BLaER1 (cell line): ENCODE measurements around the gene GMPR2.

Experiments
- H3K27ac ChIP-seq: shearing (Covaris generic); formaldehyde crosslinking; 2 replicates; pipeline ENCODE4 v1.8.1; 2022
- H3K27me3 ChIP-seq: shearing (Covaris generic); formaldehyde crosslinking; 2 replicates; pipeline ENCODE4 v1.8.1; 2022
- H3K36me3 ChIP-seq: shearing (Covaris generic); formaldehyde crosslinking; 2 replicates; pipeline ENCODE4 v1.8.1; 2022
- H3K4me1 ChIP-seq: shearing (Covaris generic); formaldehyde crosslinking; 2 replicates; pipeline ENCODE4 v1.8.1; 2022
- H3K4me2 ChIP-seq: shearing (Covaris generic); formaldehyde crosslinking; 2 replicates; pipeline ENCODE4 v1.8.1; 2022
- H3K4me3 ChIP-seq: shearing (Covaris generic); formaldehyde crosslinking; 2 replicates; pipeline ENCODE4 v1.8.1; 2022
- H3K9ac ChIP-seq: shearing (Covaris generic); formaldehyde crosslinking; 2 replicates; pipeline ENCODE4 v1.8.1; 2022
- H3K9me3 ChIP-seq: shearing (Covaris generic); formaldehyde crosslinking; 2 replicates; pipeline ENCODE4 v1.8.1; 2022
- H4K20me1 ChIP-seq: shearing (Covaris generic); formaldehyde crosslinking; 2 replicates; pipeline ENCODE4 v1.8.1; 2022
- Cebpa-rat ChIP-seq: shearing (Covaris generic); IDR thresholded peaks from 2 replicates; pipeline ENCODE4 v1.8.1; 2022

The GMPR2 gene

DNA sequence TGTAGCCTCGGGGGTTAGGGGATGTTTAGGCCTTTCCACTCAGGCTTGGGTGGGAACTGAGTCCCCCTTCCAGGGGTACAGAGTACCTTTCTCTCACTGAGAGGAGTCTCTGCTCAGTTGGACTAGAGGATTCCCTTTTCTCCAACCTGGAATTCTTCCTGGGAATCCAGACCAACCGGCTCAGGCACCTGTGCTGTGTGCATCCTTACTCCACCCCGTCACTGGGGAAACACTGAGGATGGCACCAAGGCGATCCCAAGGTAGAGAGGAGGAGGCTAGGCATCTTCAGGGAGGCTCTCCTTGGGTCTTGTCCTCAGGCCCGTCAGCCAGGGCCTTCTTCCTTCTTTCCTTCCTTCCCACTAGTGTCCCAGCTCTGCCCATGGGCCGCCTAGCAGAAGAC is 31.1 kb downstream of the GMPR2 start:
- Histone ChIP-seq H3K9ac (no peak overlapping the region), H3K36me3 (peaks cover 32% of the 10 kb centered on the region), H3K27ac (no peak overlapping the region), H3K4me1 (peaks cover 7% of the 10 kb centered on the region; the same call in 1 of the 2 replicates), H3K27me3 (no peaks in the 10 kb centered on the region), H3K4me3 (no peak overlapping the region), H3K4me2 (no peak overlapping the region), H3K9me3 (no peaks in the 10 kb centered on the region), H4K20me1 (no peaks in the 10 kb centered on the region)
- TF ChIP-seq Cebpa-rat, result no peak

DNA sequence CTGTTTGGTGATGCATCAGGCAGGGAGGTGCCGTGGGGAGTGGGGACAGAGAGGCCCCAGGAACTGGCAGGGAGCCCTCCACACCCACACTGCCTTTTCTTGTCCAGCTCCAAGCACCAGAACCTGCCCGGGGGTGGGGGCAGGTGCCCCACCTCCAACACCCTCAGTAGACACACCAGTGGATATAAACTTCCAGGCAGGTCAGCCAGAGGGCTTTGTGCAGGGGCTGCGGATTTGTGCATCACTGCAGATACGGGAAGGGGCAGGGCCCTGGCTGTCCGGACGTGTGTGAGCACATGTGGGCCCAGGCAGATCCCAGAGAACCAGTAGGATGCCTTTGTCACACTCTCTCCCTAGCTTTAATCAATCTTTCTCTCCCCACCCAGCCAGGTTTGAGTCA is 31.6 kb downstream of the GMPR2 start:
- Histone ChIP-seq H3K4me1 (peaks cover 7% of the 10 kb centered on the region; the same call in 1 of the 2 replicates), H3K36me3 (peaks cover 35% of the 10 kb centered on the region), H3K27me3 (no peaks in the 10 kb centered on the region), H3K9ac (no peak overlapping the region), H3K4me2 (no peak overlapping the region), H3K9me3 (no peaks in the 10 kb centered on the region), H3K27ac (no peak overlapping the region), H4K20me1 (no peaks in the 10 kb centered on the region), H3K4me3 (no peak overlapping the region)
- no peak for TF ChIP-seq Cebpa-rat

DNA sequence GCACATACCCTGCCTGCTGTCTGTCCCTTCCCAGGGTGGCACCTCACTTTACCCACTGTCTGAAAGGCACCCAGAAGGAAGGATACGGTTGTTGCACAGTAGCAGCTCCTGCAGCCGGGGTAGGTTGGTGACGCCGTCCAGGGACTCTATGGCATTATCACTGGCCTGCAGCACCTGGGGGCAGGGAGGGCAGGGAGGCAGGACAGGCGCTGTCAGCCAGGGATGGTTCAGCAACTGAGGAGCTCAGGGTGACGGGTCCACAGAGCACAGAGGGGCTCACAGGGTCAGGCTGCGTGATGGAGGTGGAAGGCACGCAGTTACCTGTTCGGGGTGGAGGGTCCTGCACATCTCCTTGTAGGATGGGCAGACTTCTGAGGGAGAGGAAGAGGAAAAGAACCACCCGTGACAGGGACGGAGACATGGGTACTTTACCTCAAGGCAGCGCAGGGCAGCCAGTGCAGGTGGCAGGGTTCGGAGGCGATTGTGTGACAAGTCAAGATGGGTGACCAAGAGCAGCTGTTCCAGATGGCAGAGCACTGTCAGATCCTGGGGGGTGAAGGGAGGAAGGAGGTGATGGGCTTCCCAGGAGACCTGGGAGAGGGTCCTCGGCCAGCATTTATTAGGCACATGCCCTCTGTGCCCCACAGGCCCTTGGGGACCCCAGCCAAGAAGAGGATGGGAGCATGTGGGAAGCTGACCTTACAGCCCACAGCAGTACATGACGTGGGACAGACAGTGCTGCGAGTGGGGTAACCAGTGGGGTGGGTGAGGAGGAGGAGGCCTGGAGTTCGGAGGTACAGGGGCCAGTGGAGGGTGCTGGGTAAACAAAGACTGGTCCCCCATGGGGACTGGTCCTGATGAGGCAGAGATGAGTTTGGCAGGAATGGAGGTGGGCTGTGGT is 33.9 kb downstream of the GMPR2 start:
- no peaks in the 10 kb centered on the region for H3K9me3 ChIP-seq
- no peak overlapping the region for H3K27ac ChIP-seq
- H3K27me3 ChIP-seq, result no peaks in the 10 kb centered on the region
- TF ChIP-seq Cebpa-rat, result no peak
- H3K36me3 ChIP-seq, result peaks cover 43% of the 10 kb centered on the region
- no peaks in the 10 kb centered on the region for H4K20me1 ChIP-seq
- peaks cover 12% of the 10 kb centered on the region for H3K4me1 ChIP-seq
- H3K4me2 ChIP-seq, result peak overlapping the region; percentile 38
- no peak overlapping the region; the same call in 1 of the 2 replicates for H3K9ac ChIP-seq
- no peak overlapping the region for H3K4me3 ChIP-seq

DNA sequence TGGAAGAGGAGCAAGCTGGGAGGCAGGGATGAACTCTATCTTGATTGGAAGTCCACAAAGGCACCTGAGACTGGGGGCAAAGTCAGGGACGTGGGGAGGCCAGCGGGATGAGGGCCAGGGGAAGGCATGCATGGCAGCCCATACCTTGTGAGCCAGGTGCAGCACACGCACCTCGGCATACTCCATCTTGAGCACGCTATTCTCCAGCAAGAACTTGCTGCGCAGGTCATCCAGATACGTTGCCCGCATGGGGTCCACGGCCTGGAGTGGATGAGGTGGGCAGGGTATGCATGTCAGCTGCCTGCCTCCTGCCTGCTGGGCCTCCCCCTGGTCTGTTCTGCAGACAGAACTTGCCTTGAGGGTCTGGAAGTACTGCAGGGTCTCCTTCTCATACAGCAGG is 34.8 kb downstream of the GMPR2 start:
- Histone ChIP-seq H3K27ac (no peak overlapping the region), H3K4me1 (peaks cover 22% of the 10 kb centered on the region), H3K9me3 (no peaks in the 10 kb centered on the region), H3K27me3 (no peaks in the 10 kb centered on the region), H3K36me3 (peaks cover 43% of the 10 kb centered on the region), H3K9ac (no peak overlapping the region), H3K4me3 (no peak overlapping the region), H3K4me2 (no peak overlapping the region), H4K20me1 (no peaks in the 10 kb centered on the region)
- no peak for TF ChIP-seq Cebpa-rat

DNA sequence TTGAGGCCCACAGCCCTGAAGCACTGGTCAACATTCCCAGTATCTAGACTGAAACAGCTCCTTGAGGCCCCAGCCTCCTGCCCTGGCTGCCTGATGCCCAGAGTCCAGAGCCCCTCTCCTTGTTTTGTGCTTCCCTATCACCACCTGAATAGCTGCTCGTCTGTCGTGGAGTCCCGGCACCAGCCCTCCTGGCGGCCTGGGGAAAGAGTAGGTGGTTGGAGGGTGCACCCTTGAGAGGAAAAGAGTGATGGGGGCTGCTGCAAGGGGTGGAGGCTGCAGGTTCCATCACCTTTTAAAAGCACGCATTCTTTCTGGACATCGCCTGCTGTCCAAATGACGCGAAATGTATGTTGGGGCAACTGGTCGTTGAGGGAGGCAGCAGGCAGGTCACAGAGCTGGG is 35.5 kb downstream of the GMPR2 start:
- peaks cover 23% of the 10 kb centered on the region for H3K4me1 ChIP-seq
- no peak overlapping the region for H3K4me3 ChIP-seq
- no peaks in the 10 kb centered on the region for H4K20me1 ChIP-seq
- H3K9ac ChIP-seq, result no peak overlapping the region
- no peaks in the 10 kb centered on the region for H3K27me3 ChIP-seq
- TF ChIP-seq Cebpa-rat, result no peak
- H3K36me3 ChIP-seq, result peaks cover 43% of the 10 kb centered on the region
- H3K4me2 ChIP-seq, result no peak overlapping the region
- H3K9me3 ChIP-seq, result no peaks in the 10 kb centered on the region
- no peak overlapping the region for H3K27ac ChIP-seq

DNA sequence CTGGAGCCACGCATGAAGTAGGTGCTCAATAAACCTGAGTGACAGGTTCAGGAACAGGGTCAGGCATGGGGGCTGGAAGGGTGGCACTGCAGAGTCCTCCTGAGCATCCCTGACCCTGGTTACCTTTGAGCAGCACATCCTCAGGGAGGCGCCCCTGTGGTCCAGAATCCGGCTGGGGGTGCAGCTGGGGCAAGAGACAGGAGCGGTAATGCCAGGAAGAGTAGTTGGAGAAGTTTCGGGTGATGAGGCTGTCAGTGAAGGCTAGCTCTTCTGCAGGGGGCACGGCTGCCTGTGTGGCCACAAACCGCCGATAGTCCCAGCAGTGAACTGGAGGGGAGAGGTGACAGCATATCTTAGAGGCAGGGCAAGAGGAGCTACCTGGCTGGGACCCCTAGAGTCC is 36.6 kb downstream of the GMPR2 start:
- no peak for TF ChIP-seq Cebpa-rat
- Histone ChIP-seq H3K27ac (no peak overlapping the region), H3K27me3 (no peaks in the 10 kb centered on the region), H4K20me1 (no peaks in the 10 kb centered on the region), H3K9ac (no peak overlapping the region), H3K4me3 (no peak overlapping the region), H3K9me3 (no peaks in the 10 kb centered on the region), H3K4me2 (no peak overlapping the region), H3K4me1 (peaks cover 23% of the 10 kb centered on the region), H3K36me3 (peaks cover 43% of the 10 kb centered on the region)

DNA sequence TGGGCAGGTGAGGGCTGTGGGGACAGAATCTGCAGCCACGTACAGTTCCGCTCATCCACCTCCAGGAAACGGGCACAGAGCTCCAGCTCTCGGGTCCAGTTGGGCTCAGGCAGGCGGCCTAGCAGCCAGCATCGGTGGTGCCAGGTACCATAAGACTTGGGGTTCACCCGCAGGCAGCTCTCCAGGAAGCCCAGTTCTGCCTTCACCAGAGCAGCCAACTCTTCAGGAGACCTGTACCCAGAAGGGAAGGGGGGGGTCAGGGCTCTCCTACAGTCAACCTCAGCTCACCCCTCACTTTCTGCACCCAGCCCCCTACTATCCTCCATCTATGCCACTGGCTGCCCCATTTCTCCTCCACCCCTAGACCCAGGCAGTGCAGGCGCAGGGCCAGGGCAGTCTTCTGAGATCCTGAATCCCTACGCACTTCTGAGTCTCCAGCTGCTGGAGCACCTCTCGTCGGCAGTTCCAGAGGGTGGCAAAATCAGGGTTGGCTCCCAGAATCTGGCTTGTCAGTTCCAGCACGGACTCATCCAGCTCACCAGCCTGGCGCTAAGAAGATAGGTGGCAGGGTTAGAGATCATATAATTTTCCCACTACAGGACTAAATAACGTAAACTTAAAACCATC is 37.3 kb downstream of the GMPR2 start:
- H3K36me3 ChIP-seq, result peaks cover 40% of the 10 kb centered on the region
- no peak overlapping the region for H3K4me2 ChIP-seq
- H3K9ac ChIP-seq, result no peak overlapping the region
- TF ChIP-seq Cebpa-rat, result no peak
- H3K9me3 ChIP-seq, result no peaks in the 10 kb centered on the region
- H3K4me3 ChIP-seq, result no peak overlapping the region
- H4K20me1 ChIP-seq, result no peaks in the 10 kb centered on the region
- peaks cover 23% of the 10 kb centered on the region for H3K4me1 ChIP-seq
- no peaks in the 10 kb centered on the region for H3K27me3 ChIP-seq
- H3K27ac ChIP-seq, result no peak overlapping the region

DNA sequence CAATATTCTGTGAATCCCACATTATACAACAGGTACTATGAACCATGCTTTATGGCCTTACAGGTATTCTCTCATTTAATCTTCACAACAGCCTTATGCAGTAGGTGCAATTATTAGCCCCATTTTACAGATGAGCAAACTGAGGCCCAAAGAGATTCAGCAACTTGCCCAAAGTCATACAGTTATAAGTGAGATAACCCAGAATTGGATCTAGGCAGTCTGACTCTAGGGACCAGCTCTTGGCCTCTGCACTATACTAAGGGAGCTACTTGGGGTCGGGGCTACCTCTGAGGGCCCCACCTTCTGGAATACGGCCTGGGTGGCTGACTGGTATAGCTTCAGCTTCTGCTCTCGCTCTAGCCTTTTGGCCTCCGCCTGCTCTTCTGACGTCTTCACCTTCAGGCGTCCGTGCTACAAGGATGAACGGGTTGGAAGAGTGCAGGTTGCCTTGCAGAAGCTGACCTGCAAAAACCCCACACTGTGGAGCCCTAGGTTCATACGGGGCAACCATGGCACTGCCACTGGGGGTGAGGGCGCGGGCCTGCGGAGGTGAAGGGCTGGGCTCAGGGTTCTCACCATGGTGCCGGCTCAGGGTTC is 37.9 kb downstream of the GMPR2 start:
- no peaks in the 10 kb centered on the region for H3K9me3 ChIP-seq
- TF ChIP-seq Cebpa-rat, result no peak
- no peaks in the 10 kb centered on the region for H3K27me3 ChIP-seq
- peak overlapping the region; percentile 75 for H3K4me3 ChIP-seq
- peak overlapping the region; percentile 96 for H3K27ac ChIP-seq
- no peaks in the 10 kb centered on the region for H4K20me1 ChIP-seq
- H3K4me2 ChIP-seq, result peak overlapping the region; percentile 89
- peaks cover 23% of the 10 kb centered on the region for H3K4me1 ChIP-seq
- H3K36me3 ChIP-seq, result peaks cover 34% of the 10 kb centered on the region
- peak overlapping the region; percentile 92 for H3K9ac ChIP-seq

DNA sequence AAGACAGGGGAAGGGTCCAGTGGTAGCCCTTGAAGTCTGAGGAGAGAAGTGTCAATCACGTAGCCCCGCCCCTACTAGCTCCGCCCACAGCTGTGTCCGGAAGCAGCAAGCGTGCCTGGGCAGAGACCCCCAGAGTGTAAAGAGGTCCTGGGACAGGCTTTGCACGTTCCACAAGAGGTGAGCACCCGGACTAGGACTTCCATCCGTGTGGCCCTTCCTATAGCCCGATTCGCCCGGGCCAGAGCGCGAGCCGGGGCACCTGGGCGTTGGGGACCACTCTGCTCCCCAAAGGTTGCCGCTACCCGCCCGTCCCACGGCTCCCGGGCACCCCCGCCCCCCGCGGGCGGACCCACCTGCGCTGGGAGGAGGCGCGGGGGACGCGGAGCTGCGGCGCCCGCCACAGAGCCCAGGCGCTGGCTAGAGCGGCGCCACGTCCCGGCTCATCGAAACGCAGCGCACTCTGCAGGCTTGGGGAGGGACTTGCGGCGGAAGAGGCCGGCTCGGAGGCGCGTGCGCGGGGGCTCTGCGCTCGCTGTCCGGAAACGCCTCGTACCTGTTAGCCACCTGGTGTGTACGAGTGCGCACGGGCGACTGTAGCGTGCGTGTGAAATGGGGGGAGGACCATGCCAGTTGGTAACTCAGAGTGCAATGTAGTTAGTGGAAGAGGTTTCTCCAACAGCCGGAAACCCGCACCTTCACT is 38.6 kb downstream of the GMPR2 start, which contains the start of gene RABGGTA:
TSS of gene RABGGTA (minus strand) at position 464 of the 700 bp plus-strand sequence. CDS start 482 bp downstream, outside the sequence.
- Histone ChIP-seq H3K27ac (peak within 1 kb of the TSS; percentile 96), H3K4me2 (peak within 1 kb of the TSS; percentile 89), H3K36me3 (peaks cover 27% of the 10 kb centered on the region), H3K4me3 (peak within 1 kb of the TSS; percentile 75), H3K27me3 (no peaks in the 10 kb centered on the region), H4K20me1 (no peaks in the 10 kb centered on the region), H3K9ac (peak within 1 kb of the TSS; percentile 92), H3K9me3 (no peaks in the 10 kb centered on the region), H3K4me1 (peaks cover 23% of the 10 kb centered on the region)
- TF ChIP-seq Cebpa-rat, result no peak
